Endothelial cell of umbilical vein (primary cell): ENCODE data around the gene LPAR1. TPM values are rescaled to one million over a fixed set of nuclear protein-coding genes. Genes with fewer than 3 reads are reported as not detected.
A peak's percentile ranks its signal among the peaks of the same experiment; 100 is the strongest.

Experiments
- BruUV-seq: library from RNA; stranded (reverse); fragments of 400-500 nt; replicated peaks from 2 replicates; lab custom pipeline; 2021; lab: Mats Ljungman, UMichigan
- CTCF ChIA-PET: fragments of 300-600, 350-600 bp; sonication (Branson Sonifier 250); formaldehyde crosslinking; loops from one replicate; lab custom pipeline; 2021; ENCODE audit warnings: antibody characterized with exemption, inconsistent platforms; lab: Charles Lee
- POLR2A ChIA-PET: fragments of 300-600, 350-600 bp; sonication (Branson Sonifier 250); formaldehyde crosslinking; loops from one replicate; lab custom pipeline; 2021; ENCODE audit warnings: antibody characterized with exemption, inconsistent platforms; lab: Charles Lee
- DNase-seq: peaks from one replicate; pipeline ENCODE4 v3.0.0-alpha.2; 2011; ENCODE audit warnings: low read depth, low spot score
- FAIRE-seq: peaks from 2 replicates; lab custom pipeline; 2011; peaks lifted over from hg19 to GRCh38; lab: Jason Lieb, UNC
- H2AFZ ChIP-seq: 2 replicates; pipeline ENCODE4 v1.6.0; 2012; ENCODE audit warnings: low read depth, low read length, control low read depth, inconsistent platforms
- H3K27ac ChIP-seq: 2 replicates; pipeline ENCODE4 v1.5.1; 2011; ENCODE audit warnings: low read depth, mild to moderate bottlenecking, control low read depth, low read length, moderate library complexity; ENCODE audit not compliant: insufficient read depth
- H3K27me3 ChIP-seq, 2 experiments: 2 replicates each; pipeline versions ENCODE4 v1.6.0 to v1.6.1; 2011; ENCODE audit warnings: low read length in 2 of 2, mixed read lengths in 1 of 2; ENCODE audit not compliant: control insufficient read depth in 2 of 2, insufficient read depth in 2 of 2
- H3K36me3 ChIP-seq, 2 experiments: 2 replicates in 1 of 2; 3 replicates in 1 of 2; pipeline ENCODE4 v1.5.1; 2011; ENCODE audit warnings: low read length in 2 of 2, mild to moderate bottlenecking in 1 of 2, moderate library complexity in 1 of 2; ENCODE audit not compliant: control insufficient read depth in 2 of 2, insufficient read depth in 2 of 2; ENCODE audit errors: extremely low read depth in 1 of 2
- H3K4me1 ChIP-seq: 3 replicates; pipeline ENCODE4 v1.5.1; 2011; ENCODE audit warnings: mild to moderate bottlenecking, low read length; ENCODE audit not compliant: control insufficient read depth, insufficient read depth; ENCODE audit errors: extremely low read depth
- H3K4me2 ChIP-seq: 2 replicates; pipeline ENCODE4 v1.6.1; 2011; ENCODE audit warnings: low read length, control low read depth, mixed read lengths; ENCODE audit not compliant: insufficient read depth
- H3K4me3 ChIP-seq, 3 experiments: fragments of 200-600 bp in 1 of 3; sonication (generic), shearing (Covaris generic) in 1 of 3; replicated peaks in 1 of 3; 2 replicates each; pipeline ENCODE4 v1.5.1; 2011 to 2016; ENCODE audit warnings: control low read depth in 3 of 3, low read length in 3 of 3, mild to moderate bottlenecking in 2 of 3, inconsistent platforms in 1 of 3, low read depth in 1 of 3, moderate library complexity in 1 of 3; ENCODE audit not compliant: insufficient read depth in 1 of 3
- H3K79me2 ChIP-seq: 2 replicates; pipeline ENCODE4 v1.6.0; 2012; ENCODE audit warnings: low read length, inconsistent platforms; ENCODE audit not compliant: control insufficient read depth, insufficient read depth
- H3K9ac ChIP-seq: replicated peaks from 2 replicates; pipeline ENCODE3; 2011; ENCODE audit warnings: low read length, control low read depth; ENCODE audit not compliant: insufficient read depth; ENCODE audit errors: extremely low read depth
- H3K9me1 ChIP-seq: replicated peaks from 3 replicates; pipeline ENCODE4 v1.6.0; 2011; ENCODE audit warnings: mild to moderate bottlenecking, low read length; ENCODE audit not compliant: control insufficient read depth, insufficient read depth; ENCODE audit errors: extremely low read depth
- H3K9me3 ChIP-seq: replicated peaks from 2 replicates; pipeline ENCODE4 v1.5.1; 2012; ENCODE audit warnings: low read length, inconsistent platforms; ENCODE audit not compliant: control insufficient read depth, insufficient read depth
- H4K20me1 ChIP-seq: replicated peaks from 2 replicates; pipeline ENCODE3; 2011; ENCODE audit warnings: mild to moderate bottlenecking, low read length; ENCODE audit not compliant: control insufficient read depth, insufficient read depth; ENCODE audit errors: extremely low read depth
- CTCF ChIP-seq, 2 donors: IDR thresholded peaks; 1 replicate in 1 of 2; 2 replicates in 1 of 2; pipeline ENCODE4 v1.5.1; 2011; ENCODE audit warnings: low read length in 2 of 2, mild to moderate bottlenecking in 2 of 2, moderate library complexity in 2 of 2, control low read depth in 1 of 2, inconsistent platforms in 1 of 2, low read depth in 1 of 2; ENCODE audit not compliant: insufficient read depth in 1 of 2; ENCODE audit errors: extremely low read depth in 1 of 2
- EZH2 ChIP-seq: IDR thresholded peaks from 2 replicates; pipeline ENCODE4 v1.6.1; 2012; ENCODE audit warnings: borderline replicate concordance, low read depth, mild to moderate bottlenecking, moderate library complexity, low read length, inconsistent platforms; ENCODE audit not compliant: severe bottlenecking
- FOS ChIP-seq: IDR thresholded peaks from 2 replicates; pipeline ENCODE4 v1.6.1; 2011; ENCODE audit warnings: mild to moderate bottlenecking, low read length, moderate library complexity, borderline replicate concordance; ENCODE audit not compliant: insufficient read depth
- GATA2 ChIP-seq: IDR thresholded peaks from 2 replicates; pipeline ENCODE4 v1.7.0; 2011; ENCODE audit warnings: low read depth, mild to moderate bottlenecking, moderate library complexity, mixed read lengths, low read length; ENCODE audit not compliant: insufficient read length, insufficient read depth
- JUN ChIP-seq: IDR thresholded peaks from 2 replicates; pipeline ENCODE4 v1.6.1; 2011; ENCODE audit warnings: borderline replicate concordance, low read depth; ENCODE audit not compliant: insufficient read length, insufficient read depth
- MAX ChIP-seq: IDR thresholded peaks from 2 replicates; pipeline ENCODE4 v1.6.1; 2011; ENCODE audit not compliant: insufficient read depth, insufficient read length
- MYC ChIP-seq: IDR thresholded peaks from one replicate; pipeline ENCODE4 v1.6.1; 2011; ENCODE audit warnings: mild to moderate bottlenecking, low read depth, low read length
- POLR2A ChIP-seq: IDR thresholded peaks from 2 replicates; pipeline ENCODE4 v1.6.1; 2012; ENCODE audit warnings: low read depth, mild to moderate bottlenecking, control low read depth, low read length
- POLR2AphosphoS5 ChIP-seq: IDR thresholded peaks from 2 replicates; pipeline ENCODE4 v1.6.1; 2012; ENCODE audit warnings: low read depth, mild to moderate bottlenecking, control low read depth, low read length, moderate library complexity; ENCODE audit not compliant: insufficient read depth
- dilution Hi-C: fragments of 300-500 bp; cut with MboI; formaldehyde crosslinking; loops from one replicate; pipeline ENCODE4 v1.15.0; 2019; ENCODE audit warnings: low sequenced_read_pairs; ENCODE audit not compliant: extremely low pct_ligation_motif_present
- intact Hi-C: fragments of 100-400 bp; cut with micrococcal nuclease; formaldehyde crosslinking; loops from one replicate; pipeline ENCODE4 v1.10.0; 2022
- polyA plus RNA-seq, 4 experiments: library from polyadenylated mRNA; depleted of rRNA in 3 of 4; stranded (reverse) in 3 of 4; unstranded in 1 of 4; fragments of >200 nt; gene quantifications; 2 replicates each; pipeline versions ENCODE4 v1.2.1 to v1.2.3, GENCODE V29; 2011 to 2012; ENCODE audit warnings: missing spikeins in 1 of 4
- total RNA-seq: library from RNA; stranded (reverse); gene quantifications from 2 replicates; pipeline ENCODE4 v1.2.3, GENCODE V29; 2021

LPAR1 gene
- total and polyA plus RNA-seq, 2 donors (not counting 3 experiments of a cell fraction or from before 2014, with no cell fraction given), result 0.88 to 3.0 TPM

- ChIA-PET CTCF (interaction anchor here (1.0 to 1.7 kb wide), 2 partner anchors 14 to 262 kb away, joined by 3 to 4 read pairs; no protein-coding TSS in a partner anchor), POLR2A (no interaction called here)
- BruUV-seq, result no TSS peak
- TF ChIP-seq MYC (no peak), FOS (no peak), POLR2A (no peak), POLR2AphosphoS5 (no peak), MAX (no peak), CTCF (IDR thresholded peaks at IDR 0.05; ENCODE audit: extremely low read depth in 1 of 2, insufficient read depth in 1 of 2, low read depth in 1 of 2, low read length in 2 of 2) (no peak), JUN (no peak), GATA2 (no peak), EZH2 (no peak)
- Histone ChIP-seq H3K4me3 (no peak overlapping the region), H3K79me2 (no peaks in the 10 kb centered on the region), H2AFZ (no peak overlapping the region), H3K4me1 (peaks cover 2% of the 10 kb centered on the region), H3K27ac (no peak overlapping the region), H4K20me1 (no peaks in the 10 kb centered on the region), H3K4me2 (no peak overlapping the region), H3K36me3 (no peaks in the 10 kb centered on the region), H3K9ac (no peak overlapping the region), H3K9me3 (no peaks in the 10 kb centered on the region), H3K9me1 (no peaks in the 10 kb centered on the region), H3K27me3 (no peaks in the 10 kb centered on the region)
- dilution Hi-C loops, result no loop called here
- FAIRE-seq (no peak), DNase-seq (peak; percentile 3)
- intact Hi-C loops, result no loop called here
These were observed 137.4 kb downstream of the LPAR1 start for GRCh38 chr9:110900917-110901316.
